CD8-positive, alpha-beta memory T cell (primary cell): Measurements from ENCODE around the gene EZR. TPM values are rescaled to one million over a fixed set of nuclear protein-coding genes. Genes with fewer than 3 reads are reported as not detected.
A peak's percentile ranks its signal among the peaks of the same experiment; 100 is the strongest.

Source experiments
- CTCF ChIA-PET: fragments of 350-600 bp; sonication (Branson Sonifier 250); formaldehyde crosslinking; loops from one replicate; lab custom pipeline; 2021; ENCODE audit warnings: antibody characterized with exemption; lab: Charles Lee
- POLR2A ChIA-PET: fragments of 350-600 bp; sonication (Branson Sonifier 250); formaldehyde crosslinking; loops from one replicate; lab custom pipeline; 2021; ENCODE audit warnings: antibody characterized with exemption; lab: Charles Lee
- DNase-seq, 5 donors: peaks; one replicate each; pipeline versions ENCODE4 v3.0.0 to v3.0.0-alpha.2; 2020 to 2022; ENCODE audit warnings: mixed read lengths in 1 of 5
- H3K27ac ChIP-seq: one replicate; pipeline ENCODE4 v1.7.0; 2013; ENCODE audit warnings: low read depth, mild to moderate bottlenecking, low read length, moderate library complexity
- H3K27me3 ChIP-seq: 2 replicates; pipeline ENCODE4 v1.7.0; 2013; ENCODE audit warnings: low read length, mild to moderate bottlenecking; ENCODE audit not compliant: insufficient read depth, poor library complexity, severe bottlenecking
- H3K36me3 ChIP-seq: 2 replicates; pipeline ENCODE4 v1.7.0; 2013; ENCODE audit warnings: mild to moderate bottlenecking, low read length, moderate library complexity; ENCODE audit not compliant: insufficient read depth
- H3K4me1 ChIP-seq: 2 replicates; pipeline ENCODE4 v1.7.0; 2013; ENCODE audit warnings: mild to moderate bottlenecking, low read length, moderate library complexity; ENCODE audit not compliant: insufficient read depth
- H3K4me3 ChIP-seq: 2 replicates; pipeline ENCODE4 v1.7.0; 2013; ENCODE audit warnings: mild to moderate bottlenecking, low read length
- H3K9me3 ChIP-seq: 2 replicates; pipeline ENCODE4 v1.7.0; 2013; ENCODE audit warnings: mild to moderate bottlenecking, low read length
- H3K27ac Mint-ChIP-seq, 8 donors: one replicate each; pipeline ENCODE4 v1.8.0; 2020 to 2021; ENCODE audit warnings: mixed read lengths in 8 of 8, mild to moderate bottlenecking in 6 of 8, inconsistent platforms in 3 of 8, moderate library complexity in 3 of 8
- H3K27me3 Mint-ChIP-seq, 2 donors: one replicate each; pipeline ENCODE4 v1.8.0; 2020 to 2021; ENCODE audit warnings: mixed read lengths in 2 of 2, mild to moderate bottlenecking in 1 of 2, moderate library complexity in 1 of 2
- H3K36me3 Mint-ChIP-seq, 3 donors: one replicate each; pipeline ENCODE4 v1.8.0; 2020 to 2021; ENCODE audit warnings: mixed read lengths in 3 of 3, inconsistent platforms in 1 of 3, mild to moderate bottlenecking in 1 of 3
- H3K4me1 Mint-ChIP-seq, 3 donors: one replicate each; pipeline ENCODE4 v1.8.0; 2020 to 2021; ENCODE audit warnings: mixed read lengths in 3 of 3, inconsistent platforms in 1 of 3, mild to moderate bottlenecking in 1 of 3
- H3K4me3 Mint-ChIP-seq, 7 donors: one replicate each; pipeline ENCODE4 v1.8.0; 2020 to 2021; ENCODE audit warnings: mixed read lengths in 7 of 7, mild to moderate bottlenecking in 6 of 7, moderate library complexity in 4 of 7, inconsistent platforms in 2 of 7
- H3K9me3 Mint-ChIP-seq, 5 donors: one replicate each; pipeline ENCODE4 v1.8.0; 2020 to 2022; ENCODE audit warnings: mixed read lengths in 5 of 5, mild to moderate bottlenecking in 3 of 5, moderate library complexity in 2 of 5, inconsistent platforms in 1 of 5
- polyA plus RNA-seq: library from polyadenylated mRNA; unstranded; fragments of 300-500 nt; fragmentation: Illumina TruSeq; gene quantifications from one replicate; pipeline ENCODE4 v1.2.3, GENCODE V29; 2021
- total RNA-seq, 2 experiments: library from RNA; stranded (reverse); gene quantifications; one replicate each; pipeline ENCODE4 v1.2.3, GENCODE V29; 2021

The EZR gene
- total and polyA plus RNA-seq, 3 experiments from 2014 or later, result 296 to 325 (median 299) TPM

DNA sequence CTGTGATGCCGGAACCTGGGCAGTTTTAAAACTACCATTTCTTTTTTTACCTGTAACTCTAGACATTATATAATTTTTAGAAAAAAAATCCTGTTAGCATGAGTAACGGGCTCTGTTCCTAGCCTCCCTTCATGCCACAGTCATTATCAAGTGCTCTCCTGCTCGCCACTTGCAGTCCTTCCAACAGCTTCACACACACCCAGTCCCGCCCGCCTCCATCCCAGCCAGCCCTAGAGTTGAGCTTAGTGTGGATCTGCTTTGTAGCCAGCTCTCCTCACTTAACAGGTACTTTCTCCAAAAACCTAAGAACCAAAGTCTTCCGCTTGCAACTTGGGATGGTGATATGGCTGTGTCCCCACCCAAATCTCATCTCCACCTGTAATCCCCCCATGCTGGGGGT lies 51.5 kb downstream of the EZR start:
- POLR2A ChIA-PET, result interaction anchor here (1.0 kb wide), 1 partner anchor 9 kb away, joined by 4 read pairs; no protein-coding TSS in a partner anchor
- peaks cover 0 to 10% of the 10 kb centered on the region in 2 donors for H3K27me3 Mint-ChIP-seq
- CTCF ChIA-PET, result interaction anchor here (1.1 to 2.2 kb wide), 3 partner anchors 9 to 64 kb away, joined by 3 to 6 read pairs (median 3); no protein-coding TSS in a partner anchor
- no peaks in the 10 kb centered on the region for H3K27me3 ChIP-seq
- H3K27ac ChIP-seq, result no peak overlapping the region
- H3K4me3 Mint-ChIP-seq, result peak overlapping the region in 2 of 7 donors; percentile 46 to 61
- no peak for DNase-seq
- H3K4me1 ChIP-seq, result peaks cover 19% of the 10 kb centered on the region
- peaks cover 0 to 7% (median 0%) of the 10 kb centered on the region in 5 donors for H3K9me3 Mint-ChIP-seq
- peak overlapping the region in 7 of 8 donors; percentile 36 to 89 (median 70) for H3K27ac Mint-ChIP-seq
- no peaks in the 10 kb centered on the region for H3K9me3 ChIP-seq
- peaks cover 17 to 27% (median 24%) of the 10 kb centered on the region in 3 donors for H3K4me1 Mint-ChIP-seq
- H3K4me3 ChIP-seq, result no peak overlapping the region
- H3K36me3 Mint-ChIP-seq, result peaks cover 28 to 99% (median 30%) of the 10 kb centered on the region in 3 donors
- H3K36me3 ChIP-seq, result peaks cover 69% of the 10 kb centered on the region

DNA sequence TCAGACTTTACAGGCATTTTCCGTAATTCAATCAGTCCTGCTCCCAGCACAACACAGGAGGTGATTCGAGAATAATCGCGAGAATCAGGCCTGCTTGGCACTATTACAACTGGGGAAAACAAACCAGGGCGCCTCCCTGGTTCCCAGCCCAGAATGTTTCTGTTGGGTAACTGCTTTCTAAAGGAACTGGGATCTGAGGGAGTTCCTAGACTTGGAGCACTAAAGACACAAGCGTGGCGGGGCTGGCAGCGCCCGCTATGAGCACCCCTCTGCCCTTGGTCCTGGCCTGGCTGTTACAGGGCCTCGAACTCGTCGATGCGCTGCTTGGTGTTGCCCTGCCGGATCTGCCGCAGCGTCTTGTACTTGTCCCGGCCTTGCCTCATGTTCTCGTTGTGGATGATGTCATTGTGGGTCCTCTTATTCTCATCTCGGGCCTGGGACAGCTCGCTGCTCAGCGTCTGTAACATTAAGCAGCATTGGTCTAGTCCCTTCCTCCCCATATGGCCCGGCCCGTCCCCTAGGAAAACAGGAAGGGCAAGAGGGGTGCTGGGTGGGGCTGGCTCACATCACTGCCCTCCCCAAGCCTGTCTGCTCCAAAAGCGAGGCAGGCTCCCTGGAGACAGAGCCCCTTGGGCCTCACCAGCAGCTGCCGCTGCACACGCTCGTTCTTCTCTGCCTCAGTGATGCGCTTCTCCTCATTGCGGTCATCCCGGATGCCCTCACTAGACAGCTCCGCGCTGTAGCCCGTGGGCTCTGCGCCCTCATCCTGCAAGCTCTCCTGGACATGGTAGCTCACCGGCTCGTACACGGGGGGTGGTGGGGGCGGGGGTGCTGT lies 52.3 kb downstream of the EZR start:
- CTCF ChIA-PET, result interaction anchor here (1.1 to 1.5 kb wide), 3 partner anchors 13 to 63 kb away, joined by 3 to 6 read pairs (median 4); no protein-coding TSS in a partner anchor
- Histone ChIP-seq H3K27ac (no peak overlapping the region), H3K4me1 (peaks cover 11% of the 10 kb centered on the region), H3K4me3 (no peak overlapping the region), H3K27me3 (no peaks in the 10 kb centered on the region), H3K9me3 (no peaks in the 10 kb centered on the region), H3K36me3 (peaks cover 67% of the 10 kb centered on the region)
- peak overlapping the region in 3 of 7 donors; percentile 36 to 54 (median 49) for H3K4me3 Mint-ChIP-seq
- peaks cover 0 to 7% (median 0%) of the 10 kb centered on the region in 5 donors for H3K9me3 Mint-ChIP-seq
- H3K4me1 Mint-ChIP-seq, result peaks cover 8 to 20% (median 16%) of the 10 kb centered on the region in 3 donors
- POLR2A ChIA-PET, result interaction anchor here (0.9 kb wide), 1 partner anchor 8 kb away, joined by 3 read pairs; no protein-coding TSS in a partner anchor
- H3K27ac Mint-ChIP-seq, result peak overlapping the region in 4 of 8 donors; percentile 7 to 89 (median 68)
- DNase-seq, result no peak
- H3K36me3 Mint-ChIP-seq, result peaks cover 24 to 99% (median 26%) of the 10 kb centered on the region in 3 donors
- H3K27me3 Mint-ChIP-seq, result peaks cover 0 to 10% of the 10 kb centered on the region in 2 donors

GRCh38 chr6:158765499-158766068 lies 53.6 kb downstream of the EZR start:
- ChIA-PET POLR2A (interaction anchor here (0.9 kb wide), 1 partner anchor 10 kb away, joined by 3 read pairs; no protein-coding TSS in a partner anchor), CTCF (interaction anchor here (1.0 to 1.5 kb wide), 3 partner anchors 14 to 205 kb away, joined by 3 to 6 read pairs (median 3); no protein-coding TSS in a partner anchor)
- H3K9me3 Mint-ChIP-seq, result peaks cover 0 to 7% (median 0%) of the 10 kb centered on the region in 5 donors
- H3K4me1 Mint-ChIP-seq, result peaks cover 0 to 10% (median 8%) of the 10 kb centered on the region in 3 donors
- H3K27ac ChIP-seq, result no peak overlapping the region
- no peaks in the 10 kb centered on the region for H3K9me3 ChIP-seq
- DNase-seq, result no peak
- H3K36me3 ChIP-seq, result peaks cover 57% of the 10 kb centered on the region
- peak overlapping the region in 1 of 7 donors; percentile 11 for H3K4me3 Mint-ChIP-seq
- H3K4me3 ChIP-seq, result no peak overlapping the region
- H3K36me3 Mint-ChIP-seq, result peaks cover 20 to 95% (median 27%) of the 10 kb centered on the region in 3 donors
- peaks cover 0 to 7% of the 10 kb centered on the region in 2 donors for H3K27me3 Mint-ChIP-seq
- no peaks in the 10 kb centered on the region for H3K27me3 ChIP-seq
- no peaks in the 10 kb centered on the region for H3K4me1 ChIP-seq
- peak overlapping the region in 1 of 8 donors; percentile 89 for H3K27ac Mint-ChIP-seq

- Histone ChIP-seq H3K27me3 (no peaks in the 10 kb centered on the region), H3K36me3 (peaks cover 51% of the 10 kb centered on the region), H3K27ac (no peak overlapping the region), H3K4me1 (no peaks in the 10 kb centered on the region), H3K9me3 (no peaks in the 10 kb centered on the region), H3K4me3 (no peak overlapping the region)
- ChIA-PET CTCF (interaction anchor here (0.8 to 1.5 kb wide), 5 partner anchors 15 to 206 kb away, joined by 3 to 6 read pairs (median 3); no protein-coding TSS in a partner anchor), POLR2A (interaction anchor here (2.2 kb wide), 1 partner anchor 105 kb away, joined by 7 read pairs; no protein-coding TSS in a partner anchor)
- H3K36me3 Mint-ChIP-seq, result peaks cover 20 to 95% (median 24%) of the 10 kb centered on the region in 3 donors
- H3K27ac Mint-ChIP-seq, result peak overlapping the region in 6 of 8 donors; percentile 19 to 89 (median 47)
- no peak for DNase-seq
- H3K27me3 Mint-ChIP-seq, result peaks cover 0 to 7% of the 10 kb centered on the region in 2 donors
- H3K9me3 Mint-ChIP-seq, result peaks cover 0 to 7% (median 0%) of the 10 kb centered on the region in 5 donors
- peak overlapping the region in 1 of 7 donors; percentile 45 for H3K4me3 Mint-ChIP-seq
- H3K4me1 Mint-ChIP-seq, result peaks cover 0 to 10% (median 6%) of the 10 kb centered on the region in 3 donors
Observed at GRCh38 chr6:158764926-158765325, 54.2 kb downstream of the EZR start.

- Histone ChIP-seq H3K27me3 (no peaks in the 10 kb centered on the region), H3K9me3 (no peaks in the 10 kb centered on the region), H3K4me1 (no peaks in the 10 kb centered on the region), H3K36me3 (peaks cover 45% of the 10 kb centered on the region), H3K4me3 (no peak overlapping the region), H3K27ac (no peak overlapping the region)
- POLR2A ChIA-PET, result interaction anchor here (2.2 kb wide), 1 partner anchor 105 kb away, joined by 7 read pairs; no protein-coding TSS in a partner anchor
- Mint-ChIP-seq H3K27me3 (peaks cover 0 to 7% of the 10 kb centered on the region in 2 donors), H3K36me3 (peaks cover 13 to 92% (median 20%) of the 10 kb centered on the region in 3 donors), H3K4me3 (peak overlapping the region in 1 of 7 donors; percentile 45), H3K4me1 (peaks cover 0 to 5% (median 4%) of the 10 kb centered on the region in 3 donors), H3K27ac (peak overlapping the region in 7 of 8 donors; percentile 26 to 89 (median 66)), H3K9me3 (peaks cover 0 to 7% (median 0%) of the 10 kb centered on the region in 5 donors)
- CTCF ChIA-PET, result interaction anchor here (0.8 to 1.4 kb wide), 4 partner anchors 20 to 207 kb away, joined by 3 read pairs; no protein-coding TSS in a partner anchor
- no peak for DNase-seq
Observed at GRCh38 chr6:158764183-158764849, 54.9 kb downstream of the EZR start.

- no peaks in the 10 kb centered on the region for H3K4me1 ChIP-seq
- no peak for DNase-seq
- ChIA-PET CTCF (interaction anchor here (1.0 to 1.3 kb wide), 2 partner anchors 21 to 207 kb away, joined by 3 to 4 read pairs; no protein-coding TSS in a partner anchor), POLR2A (interaction anchor here (0.9 to 2.2 kb wide), 2 partner anchors 106 to 195 kb away, joined by 4 to 7 read pairs; no protein-coding TSS in a partner anchor)
- H3K27ac ChIP-seq, result no peak overlapping the region
- H3K4me3 ChIP-seq, result no peak overlapping the region
- Mint-ChIP-seq H3K27ac (peak overlapping the region in 6 of 8 donors; percentile 21 to 89 (median 72)), H3K36me3 (peaks cover 12 to 89% (median 19%) of the 10 kb centered on the region in 3 donors), H3K27me3 (peaks cover 0 to 7% of the 10 kb centered on the region in 2 donors), H3K4me3 (peak overlapping the region in 2 of 7 donors; percentile 8 to 46), H3K4me1 (peaks cover 0 to 5% (median 4%) of the 10 kb centered on the region in 3 donors), H3K9me3 (peaks cover 0 to 7% (median 0%) of the 10 kb centered on the region in 5 donors)
- no peaks in the 10 kb centered on the region for H3K27me3 ChIP-seq
- H3K36me3 ChIP-seq, result peaks cover 38% of the 10 kb centered on the region
- H3K9me3 ChIP-seq, result no peaks in the 10 kb centered on the region
Observed at GRCh38 chr6:158763434-158764182, 55.6 kb downstream of the EZR start.
